GM19455 (cell line): ENCODE results near the gene ARMC12.
A peak's percentile ranks its signal among the peaks of the same experiment; 100 is the strongest.
"Not testable (repeated sequence)": the region's sequence is repeated elsewhere in the genome, so short reads cannot be mapped to it uniquely, and the experiment has no call there.

Source experiments
- ATAC-seq: cut with Tn5 transposase; IDR thresholded peaks from one replicate; pipeline ENCODE4 v1.9.1; 2021; ENCODE audit not compliant: unreplicated experiment

The ARMC12 gene, protein sequence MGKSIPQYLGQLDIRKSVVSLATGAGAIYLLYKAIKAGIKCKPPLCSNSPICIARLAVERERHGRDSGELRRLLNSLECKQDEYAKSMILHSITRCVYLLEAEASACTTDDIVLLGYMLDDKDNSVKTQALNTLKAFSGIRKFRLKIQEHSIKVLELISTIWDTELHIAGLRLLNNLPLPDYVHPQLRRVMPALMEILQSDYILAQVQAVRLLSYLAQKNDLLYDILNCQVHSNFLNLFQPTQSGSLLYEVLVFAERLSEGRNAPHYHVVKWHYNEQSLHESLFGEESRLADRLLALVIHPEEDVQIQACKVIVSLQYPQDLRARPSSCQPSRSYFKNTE

DNA sequence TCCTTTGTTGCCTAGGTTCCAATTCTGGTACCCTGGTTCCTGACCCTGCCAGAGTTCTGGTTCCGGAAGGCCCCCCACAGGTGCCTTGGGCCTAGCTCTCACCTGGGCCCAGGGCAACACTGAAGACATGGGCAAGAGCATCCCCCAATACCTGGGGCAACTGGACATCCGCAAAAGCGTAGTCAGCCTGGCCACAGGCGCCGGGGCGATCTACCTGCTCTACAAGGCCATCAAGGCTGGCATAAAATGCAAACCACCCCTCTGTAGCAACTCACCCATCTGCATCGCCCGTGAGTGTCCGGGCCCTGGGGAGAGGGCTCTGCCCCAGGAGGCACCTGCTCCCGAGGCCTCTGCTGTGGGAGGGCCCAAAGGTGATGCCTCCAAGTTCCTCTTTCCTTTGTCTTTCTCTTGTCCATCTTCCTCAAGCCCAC, at the start of gene ARMC12:
TSS of gene ARMC12 (plus strand) at position 51 of the 431 bp plus-strand sequence. CDS start at position 128, 77 bp downstream.
- no peak for ATAC-seq

DNA sequence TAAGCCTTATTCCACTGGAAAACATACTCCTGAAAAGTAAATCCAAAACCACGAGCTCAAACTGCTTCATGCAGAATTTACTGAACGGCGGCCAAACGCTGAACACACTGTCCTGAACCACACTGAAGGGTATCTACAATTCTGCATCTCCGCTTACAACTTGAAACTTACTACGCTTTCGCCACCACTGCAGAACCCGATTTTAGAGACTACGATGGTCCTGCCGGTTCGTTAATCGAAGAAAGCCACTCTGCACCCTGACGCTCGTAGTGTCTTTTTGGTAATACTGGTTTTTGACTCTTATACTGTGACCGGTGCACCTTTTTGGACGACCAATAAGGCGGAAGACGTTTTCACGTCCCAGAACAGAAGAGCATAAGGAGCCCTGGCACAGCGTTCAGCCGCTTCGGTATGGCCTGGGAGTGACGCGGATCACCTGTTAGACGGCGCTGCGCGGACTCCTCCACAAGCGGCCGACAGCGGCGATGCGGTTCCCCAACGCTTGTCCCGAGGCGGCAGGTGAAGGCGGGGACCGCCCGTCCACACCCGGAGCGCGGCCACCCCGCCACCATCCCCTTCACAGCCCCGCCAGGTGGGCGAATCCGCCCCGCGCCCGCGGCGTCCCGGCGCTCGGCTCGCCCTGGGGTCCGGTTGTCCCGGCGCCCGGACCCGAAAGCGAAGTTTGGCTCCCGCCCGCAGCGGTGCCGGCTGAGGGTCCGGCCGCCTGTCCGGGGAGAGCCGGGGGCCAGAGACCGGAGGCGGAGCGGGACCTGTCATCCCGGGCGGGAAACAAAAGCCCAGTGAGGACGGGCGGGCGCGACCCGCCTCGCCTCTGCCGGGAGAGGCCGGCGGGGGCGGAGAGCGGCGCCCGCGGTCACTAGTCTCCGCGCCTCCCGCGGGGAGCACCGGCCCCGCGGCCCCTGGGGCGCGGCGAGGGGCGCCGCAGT, 48.9 kb upstream of the ARMC12 start:
- peak; percentile 44 for ATAC-seq

GRCh38 chr6:35688605-35689322, 48.1 kb upstream of the ARMC12 start, which contains the start of gene FKBP5:
Gene FKBP5 (minus strand): TSS chr6:35688915. CDS start chr6:35642824, 46,091 bp downstream.
- peak; percentile 91 for ATAC-seq

- ATAC-seq, result not testable (repeated sequence)
Observed at GRCh38 chr6:35690006-35690405, 46.8 kb upstream of the ARMC12 start.

- no peak for ATAC-seq
Observed at GRCh38 chr6:35690484-35690883, 46.3 kb upstream of the ARMC12 start.

GRCh38 chr6:35691027-35691824, 45.6 kb upstream of the ARMC12 start:
- no peak for ATAC-seq

DNA sequence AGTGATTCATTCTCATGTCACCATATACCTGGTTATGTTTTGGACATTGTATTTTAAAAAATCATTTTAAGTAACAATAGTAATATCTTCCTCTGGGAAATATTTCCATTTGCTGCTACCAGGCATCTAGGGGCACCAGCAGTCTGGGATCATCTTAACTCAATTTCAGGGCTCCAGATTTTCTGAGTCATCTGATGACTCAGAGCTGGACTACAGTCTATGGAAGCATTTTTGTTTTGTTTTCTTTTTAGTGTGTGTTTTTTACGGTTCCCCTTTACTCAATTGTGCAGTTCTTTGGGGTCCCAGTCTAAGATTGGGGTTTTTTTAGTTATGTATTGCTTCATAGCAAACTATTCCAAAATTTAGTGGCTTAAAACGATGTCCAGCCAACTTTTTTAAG, 42.4 kb upstream of the ARMC12 start:
- no peak for ATAC-seq

DNA sequence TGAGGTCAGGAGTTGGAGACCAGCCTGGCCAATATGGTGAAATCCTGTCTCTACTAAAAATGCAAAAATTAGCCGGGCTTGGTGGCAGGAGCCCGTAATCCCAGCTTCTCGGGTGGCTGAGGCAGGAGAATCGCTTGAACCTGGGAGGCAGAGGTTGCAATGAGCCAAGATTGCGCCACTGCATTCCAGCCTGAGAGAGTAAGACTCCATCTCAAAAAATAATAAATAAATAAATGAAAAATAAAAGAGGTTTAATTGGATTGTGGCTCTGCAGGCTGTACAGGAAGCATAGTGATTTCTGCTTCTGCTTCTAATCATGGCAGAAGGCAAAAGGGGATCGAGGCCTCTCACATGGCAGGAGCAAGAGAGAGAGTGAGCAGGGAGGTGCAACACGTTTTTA, 38.4 kb upstream of the ARMC12 start:
- not testable (repeated sequence) for ATAC-seq

GRCh38 chr6:35698858-35699257, 38.0 kb upstream of the ARMC12 start:
- no peak for ATAC-seq

- no peak for ATAC-seq
Observed at GRCh38 chr6:35703554-35703953, 33.3 kb upstream of the ARMC12 start.

- no peak for ATAC-seq
Observed at GRCh38 chr6:35706468-35706867, 30.4 kb upstream of the ARMC12 start.

- no peak for ATAC-seq
Observed at GRCh38 chr6:35707714-35708407, 29.0 kb upstream of the ARMC12 start.

DNA sequence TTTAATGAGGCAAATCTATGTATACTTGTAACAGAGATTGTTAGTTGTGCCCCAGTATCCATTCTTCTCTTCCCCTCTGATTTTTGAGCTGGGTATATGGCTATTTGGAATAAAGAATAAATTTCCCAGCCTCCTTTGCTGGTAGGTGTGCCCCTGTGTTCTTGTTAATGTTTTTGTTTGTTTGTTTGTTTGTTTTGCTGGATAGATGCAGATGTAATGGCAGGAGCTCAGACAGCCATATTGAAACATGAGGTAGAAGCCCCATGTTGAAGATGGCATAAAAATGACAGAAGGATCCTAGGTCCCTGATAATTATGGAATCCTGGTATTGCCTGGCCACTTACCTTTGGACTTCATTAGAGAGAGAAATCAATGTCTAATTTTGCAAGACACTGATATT, 28.2 kb upstream of the ARMC12 start:
- no peak for ATAC-seq

GRCh38 chr6:35710241-35710847, 26.5 kb upstream of the ARMC12 start:
- ATAC-seq, result no peak

- ATAC-seq, result no peak
Observed at GRCh38 chr6:35711731-35712130, 25.1 kb upstream of the ARMC12 start.

- ATAC-seq, result no peak
Observed at GRCh38 chr6:35713006-35713767, 23.6 kb upstream of the ARMC12 start.

- no peak for ATAC-seq
Observed at GRCh38 chr6:35716798-35717197, 20.0 kb upstream of the ARMC12 start.
